Measurements from ENCODE around the gene CFAP69. TPM values are rescaled to one million over a fixed set of nuclear protein-coding genes. Genes with fewer than 3 reads are reported as not detected.

CFAP69 gene
- total RNA-seq, 1 donor from 2014 or later: 0.86 TPM

- Mint-ChIP-seq H3K4me3 (ENCODE audit: unreplicated experiment) (no peak overlapping the region), H3K36me3 (ENCODE audit: unreplicated experiment) (no peaks in the 10 kb centered on the region), H3K27me3 (ENCODE audit: unreplicated experiment) (peaks cover 57% of the 10 kb centered on the region), H3K4me1 (ENCODE audit: unreplicated experiment) (no peaks in the 10 kb centered on the region), H3K27ac (ENCODE audit: unreplicated experiment) (no peak overlapping the region), H3K9me3 (ENCODE audit: unreplicated experiment) (no peaks in the 10 kb centered on the region)
- no peak for TF ChIP-seq CTCF (IDR thresholded peaks at IDR 0.05)
- no peak for DNase-seq (ENCODE audit: extremely low spot score, unreplicated experiment)
These were observed 24.2 kb downstream of the CFAP69 start for GRCh38 chr7:90269163-90269562.

- Mint-ChIP-seq H3K9me3 (ENCODE audit: unreplicated experiment) (no peaks in the 10 kb centered on the region), H3K4me3 (ENCODE audit: unreplicated experiment) (no peak overlapping the region), H3K27ac (ENCODE audit: unreplicated experiment) (no peak overlapping the region), H3K27me3 (ENCODE audit: unreplicated experiment) (peaks cover 52% of the 10 kb centered on the region), H3K36me3 (ENCODE audit: unreplicated experiment) (no peaks in the 10 kb centered on the region), H3K4me1 (ENCODE audit: unreplicated experiment) (no peaks in the 10 kb centered on the region)
- no peak for DNase-seq (ENCODE audit: extremely low spot score, unreplicated experiment)
- TF ChIP-seq CTCF (IDR thresholded peaks at IDR 0.05): no peak
These were observed 25.6 kb downstream of the CFAP69 start for GRCh38 chr7:90270431-90271178.

GRCh38 chr7:90271753-90272152 lies 26.8 kb downstream of the CFAP69 start:
- Mint-ChIP-seq H3K36me3 (ENCODE audit: unreplicated experiment) (no peaks in the 10 kb centered on the region), H3K9me3 (ENCODE audit: unreplicated experiment) (no peaks in the 10 kb centered on the region), H3K27me3 (ENCODE audit: unreplicated experiment) (peaks cover 43% of the 10 kb centered on the region), H3K4me3 (ENCODE audit: unreplicated experiment) (no peak overlapping the region), H3K4me1 (ENCODE audit: unreplicated experiment) (no peaks in the 10 kb centered on the region), H3K27ac (ENCODE audit: unreplicated experiment) (no peak overlapping the region)
- no peak for DNase-seq (ENCODE audit: extremely low spot score, unreplicated experiment)
- TF ChIP-seq CTCF (IDR thresholded peaks at IDR 0.05): no peak

GRCh38 chr7:90272242-90272641 lies 27.3 kb downstream of the CFAP69 start:
- Mint-ChIP-seq H3K4me1 (ENCODE audit: unreplicated experiment) (no peaks in the 10 kb centered on the region), H3K36me3 (ENCODE audit: unreplicated experiment) (no peaks in the 10 kb centered on the region), H3K4me3 (ENCODE audit: unreplicated experiment) (no peak overlapping the region), H3K9me3 (ENCODE audit: unreplicated experiment) (no peaks in the 10 kb centered on the region), H3K27ac (ENCODE audit: unreplicated experiment) (no peak overlapping the region), H3K27me3 (ENCODE audit: unreplicated experiment) (peaks cover 43% of the 10 kb centered on the region)
- no peak for DNase-seq (ENCODE audit: extremely low spot score, unreplicated experiment)
- no peak for TF ChIP-seq CTCF (IDR thresholded peaks at IDR 0.05)

- H3K36me3 Mint-ChIP-seq (ENCODE audit: unreplicated experiment): no peaks in the 10 kb centered on the region
- H3K27me3 Mint-ChIP-seq (ENCODE audit: unreplicated experiment): peaks cover 34% of the 10 kb centered on the region
- no peak for DNase-seq (ENCODE audit: extremely low spot score, unreplicated experiment)
- no peaks in the 10 kb centered on the region for H3K9me3 Mint-ChIP-seq (ENCODE audit: unreplicated experiment)
- no peaks in the 10 kb centered on the region for H3K4me1 Mint-ChIP-seq (ENCODE audit: unreplicated experiment)
- H3K27ac Mint-ChIP-seq (ENCODE audit: unreplicated experiment): no peak overlapping the region
- H3K4me3 Mint-ChIP-seq (ENCODE audit: unreplicated experiment): no peak overlapping the region
- no peak for TF ChIP-seq CTCF (IDR thresholded peaks at IDR 0.05)
These were observed 29.2 kb downstream of the CFAP69 start for GRCh38 chr7:90274161-90274560.
